ENCODE measurements around the gene GARIN5B.

GARIN5B gene

DNA sequence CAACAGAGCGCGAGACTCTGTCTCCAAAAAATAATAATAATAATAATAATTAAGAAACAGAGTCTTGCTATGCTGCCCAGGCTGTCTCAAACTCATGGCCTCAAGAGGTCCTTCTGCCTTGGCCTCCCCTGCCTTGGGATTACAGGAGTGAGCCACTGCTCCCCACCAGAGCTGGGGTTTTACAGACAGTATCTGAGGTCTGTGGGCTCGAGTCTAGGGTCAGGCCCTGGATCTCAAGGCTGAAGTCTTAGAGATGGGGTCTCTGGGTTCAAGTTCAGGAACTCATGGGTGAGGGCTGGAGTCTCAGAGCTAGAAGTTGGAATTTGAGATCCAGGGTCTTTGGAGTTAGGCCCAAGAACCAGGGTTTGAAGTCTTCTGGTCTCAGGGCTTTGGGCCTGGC lies 3.7 kb upstream of the GARIN5B start:
- H3K4me3 ChIP-seq (ENCODE audit: low read length): no peak overlapping the region
- DNase-seq (ENCODE audit: low read depth): no peak
- TF ChIP-seq, protein P1, sequence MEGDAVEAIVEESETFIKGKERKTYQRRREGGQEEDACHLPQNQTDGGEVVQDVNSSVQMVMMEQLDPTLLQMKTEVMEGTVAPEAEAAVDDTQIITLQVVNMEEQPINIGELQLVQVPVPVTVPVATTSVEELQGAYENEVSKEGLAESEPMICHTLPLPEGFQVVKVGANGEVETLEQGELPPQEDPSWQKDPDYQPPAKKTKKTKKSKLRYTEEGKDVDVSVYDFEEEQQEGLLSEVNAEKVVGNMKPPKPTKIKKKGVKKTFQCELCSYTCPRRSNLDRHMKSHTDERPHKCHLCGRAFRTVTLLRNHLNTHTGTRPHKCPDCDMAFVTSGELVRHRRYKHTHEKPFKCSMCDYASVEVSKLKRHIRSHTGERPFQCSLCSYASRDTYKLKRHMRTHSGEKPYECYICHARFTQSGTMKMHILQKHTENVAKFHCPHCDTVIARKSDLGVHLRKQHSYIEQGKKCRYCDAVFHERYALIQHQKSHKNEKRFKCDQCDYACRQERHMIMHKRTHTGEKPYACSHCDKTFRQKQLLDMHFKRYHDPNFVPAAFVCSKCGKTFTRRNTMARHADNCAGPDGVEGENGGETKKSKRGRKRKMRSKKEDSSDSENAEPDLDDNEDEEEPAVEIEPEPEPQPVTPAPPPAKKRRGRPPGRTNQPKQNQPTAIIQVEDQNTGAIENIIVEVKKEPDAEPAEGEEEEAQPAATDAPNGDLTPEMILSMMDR (conservative IDR thresholded peaks at IDR 0.05; ENCODE audit: low read length): no peak

DNA sequence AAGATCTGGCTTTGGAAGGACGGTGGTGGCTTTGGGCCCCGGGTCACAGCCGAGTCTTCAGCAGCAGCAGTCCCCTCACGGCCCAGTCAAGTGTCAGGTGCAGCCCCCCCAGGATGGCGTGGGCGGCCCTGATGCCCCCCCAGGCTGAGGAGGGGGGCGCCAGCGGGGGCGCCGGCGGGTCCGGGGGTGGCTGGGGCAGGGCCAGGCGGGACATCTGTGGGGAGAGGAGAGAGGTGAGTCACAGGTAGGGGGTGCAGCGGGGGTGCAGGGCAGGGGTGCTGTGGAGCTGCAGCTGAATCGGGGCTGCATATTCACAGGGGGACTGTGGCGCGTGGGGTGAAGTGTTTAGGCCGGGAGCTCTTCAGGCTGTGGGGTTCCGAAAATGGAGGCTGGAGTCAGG lies 2.9 kb upstream of the GARIN5B start:
- no peak for DNase-seq (ENCODE audit: low read depth)
- TF ChIP-seq, protein P1 (conservative IDR thresholded peaks at IDR 0.05; ENCODE audit: low read length): no peak
- no peak overlapping the region for H3K4me3 ChIP-seq (ENCODE audit: low read length)

DNA sequence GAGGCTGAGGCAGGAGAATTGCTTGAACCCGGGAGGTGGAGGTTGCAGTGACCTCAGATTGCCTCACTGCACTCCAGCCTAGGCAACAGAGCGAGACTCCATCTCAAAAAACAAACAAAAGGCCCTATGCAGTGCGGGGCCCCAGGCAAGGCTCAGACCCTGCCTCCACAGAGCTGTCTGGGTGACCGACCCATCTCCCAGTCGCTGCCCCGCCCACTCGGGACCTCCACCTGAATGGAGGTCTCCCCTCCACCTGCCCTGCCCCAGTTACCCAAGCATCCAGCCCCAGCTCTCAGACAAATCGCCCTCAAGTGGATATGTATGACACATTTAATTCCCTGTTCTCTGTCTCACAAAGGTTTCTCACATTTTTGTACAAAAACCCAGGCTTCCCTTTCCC lies 2.2 kb upstream of the GARIN5B start:
- TF ChIP-seq, protein P1 (conservative IDR thresholded peaks at IDR 0.05; ENCODE audit: low read length): no peak
- no peak for DNase-seq (ENCODE audit: low read depth)
- H3K4me3 ChIP-seq (ENCODE audit: low read length): no peak overlapping the region

DNA sequence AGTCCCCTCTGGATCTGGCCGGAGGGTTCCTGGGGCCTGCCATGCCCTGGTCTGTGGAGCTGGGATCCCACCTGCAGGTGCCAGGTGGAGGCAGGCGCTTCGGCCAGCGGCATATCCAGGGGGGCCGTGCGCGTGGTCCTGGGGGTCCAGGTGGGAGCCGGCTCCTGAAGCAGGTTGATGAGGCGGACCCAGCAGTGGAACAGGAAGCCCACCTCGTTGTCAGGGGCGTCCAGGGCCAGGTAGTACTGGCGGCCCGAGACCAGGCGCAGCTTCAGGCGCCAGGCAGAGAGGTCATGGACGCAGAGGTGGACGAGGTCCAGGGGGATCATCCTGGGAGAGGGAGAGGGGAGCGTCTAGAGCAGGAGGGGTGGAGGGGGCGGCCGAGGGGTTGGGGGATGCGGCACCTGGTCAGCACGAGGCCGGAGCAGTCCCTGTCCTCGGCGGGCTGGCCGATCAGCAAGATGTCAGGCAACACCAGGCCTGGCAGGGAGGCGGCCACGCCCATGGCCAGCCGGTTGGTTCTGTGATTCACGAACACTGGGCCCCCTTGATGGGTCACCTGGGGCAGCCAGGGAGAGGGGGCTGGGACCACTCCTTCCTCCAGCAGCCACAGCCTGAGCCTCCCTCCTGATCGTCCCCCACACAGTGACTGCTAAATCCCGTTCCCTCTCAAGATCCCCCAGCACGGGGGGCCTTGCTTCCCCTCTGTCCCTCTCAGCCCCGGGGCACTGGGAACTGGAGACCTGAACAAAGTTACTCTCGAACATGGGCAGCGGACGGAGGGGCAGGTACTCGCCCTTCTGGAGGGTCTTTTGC lies 678 bp downstream of the GARIN5B start:
- DNase-seq (ENCODE audit: low read depth): no peak
- H3K4me3 ChIP-seq (ENCODE audit: low read length): no peak overlapping the region
- TF ChIP-seq, protein P1 (conservative IDR thresholded peaks at IDR 0.05; ENCODE audit: low read length): no peak

DNA sequence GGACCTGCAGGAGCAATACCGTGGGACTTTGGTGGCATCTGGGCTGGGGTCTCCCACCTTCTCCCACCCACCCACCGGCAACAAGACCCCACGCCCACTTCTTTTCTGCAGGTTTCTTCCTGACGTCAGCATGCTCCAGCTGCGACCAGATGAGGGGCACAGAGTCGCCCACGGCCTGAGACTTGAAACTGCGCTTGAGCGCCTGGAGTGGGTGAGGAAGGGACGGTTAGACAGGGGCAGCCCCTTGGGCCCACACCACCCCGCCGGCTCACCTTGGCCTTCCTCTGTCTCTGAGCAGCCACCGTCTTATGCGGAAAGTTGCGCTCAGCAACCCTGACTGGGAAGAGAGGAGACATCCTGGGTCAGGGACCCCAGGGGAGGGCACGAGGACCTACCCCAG lies 2.2 kb downstream of the GARIN5B start:
- H3K4me3 ChIP-seq (ENCODE audit: low read length): no peak overlapping the region
- TF ChIP-seq, protein P1 (conservative IDR thresholded peaks at IDR 0.05; ENCODE audit: low read length): no peak
- DNase-seq (ENCODE audit: low read depth): no peak

DNA sequence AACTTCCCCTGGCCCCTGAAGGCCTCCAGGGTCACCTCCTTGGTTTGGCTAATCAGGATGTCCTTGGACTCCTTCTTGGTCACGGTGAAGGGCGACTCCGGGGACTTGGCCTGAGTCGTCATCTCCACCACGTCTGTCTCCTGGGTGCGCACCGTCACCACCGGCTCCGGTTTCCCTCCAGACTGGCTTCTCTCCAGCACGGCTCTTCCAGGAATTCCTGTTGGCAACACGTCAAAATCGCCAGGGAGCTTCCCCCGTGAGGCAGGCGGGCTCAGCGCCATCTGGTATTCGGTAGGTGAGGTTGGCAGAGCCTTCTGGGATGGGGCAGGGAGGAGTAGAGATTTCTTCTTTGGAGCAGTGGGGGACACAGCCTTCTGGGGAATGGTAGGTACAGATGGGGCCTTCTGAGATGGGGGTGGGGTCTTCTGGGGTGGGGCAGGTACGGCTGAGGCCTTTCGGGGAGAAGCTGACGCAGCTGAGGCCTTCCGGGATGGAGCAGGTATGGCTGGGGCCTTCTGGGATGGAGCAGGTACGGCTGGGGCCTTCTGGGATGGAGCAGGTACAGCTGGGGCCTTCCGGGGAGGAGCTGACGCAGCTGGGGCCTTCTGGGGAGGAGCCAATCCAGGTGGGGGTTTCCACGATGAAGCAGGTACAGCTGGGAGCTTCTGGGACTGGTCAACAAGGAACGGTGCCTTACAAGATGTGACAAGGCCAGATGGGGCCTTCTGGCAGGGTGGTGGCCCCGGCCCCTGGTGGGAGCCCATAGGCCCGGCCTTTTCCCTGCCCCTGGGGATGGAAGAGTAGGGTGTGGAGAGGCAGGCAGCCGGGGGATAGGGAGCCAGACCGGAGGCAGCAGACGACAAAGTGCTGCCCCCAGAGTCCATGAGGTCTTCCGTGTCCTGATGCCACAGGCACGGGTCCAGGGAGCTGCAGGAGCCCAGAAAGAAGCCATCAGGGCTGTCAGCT lies 3.8 kb downstream of the GARIN5B start:
- H3K4me3 ChIP-seq (ENCODE audit: low read length): no peak overlapping the region
- TF ChIP-seq, protein P1 (conservative IDR thresholded peaks at IDR 0.05; ENCODE audit: low read length): no peak
- DNase-seq (ENCODE audit: low read depth): no peak

Data from AG10803 (cell line).